Activated CD8-positive, alpha-beta T cell treated with anti-CD3 and anti-CD28 coated beads for 36 hours (primary cell): ENCODE data around the gene SLC46A2. TPM values are rescaled to one million over a fixed set of nuclear protein-coding genes. Genes with fewer than 3 reads are reported as not detected.
A peak's percentile ranks its signal among the peaks of the same experiment; 100 is the strongest.

ENCODE experiments used
- ATAC-seq: fragments of 200-7000 bp; cut with Tn5 transposase; one replicate; pipeline ENCODE4 v1.10.0; 2021; ENCODE audit warnings: mild to moderate bottlenecking, moderate library complexity
- CTCF ChIA-PET: fragments of 350-600 bp; sonication (Branson Sonifier 250); formaldehyde crosslinking; loops from one replicate; lab custom pipeline; 2021; ENCODE audit warnings: antibody characterized with exemption; lab: Charles Lee
- POLR2A ChIA-PET: fragments of 350-600 bp; sonication (Branson Sonifier 250); formaldehyde crosslinking; loops from one replicate; lab custom pipeline; 2021; ENCODE audit warnings: antibody characterized with exemption; lab: Charles Lee
- DNase-seq: peaks from one replicate; pipeline ENCODE4 v3.0.0-alpha.2; 2020
- H3K27ac Mint-ChIP-seq: one replicate; pipeline ENCODE4 v1.8.0; 2021; ENCODE audit warnings: mild to moderate bottlenecking, mixed read lengths
- H3K27me3 Mint-ChIP-seq: one replicate; pipeline ENCODE4 v1.8.0; 2021; ENCODE audit warnings: mixed read lengths
- H3K36me3 Mint-ChIP-seq: one replicate; pipeline ENCODE4 v1.8.0; 2021; ENCODE audit warnings: low read depth, mixed read lengths
- H3K4me1 Mint-ChIP-seq: one replicate; pipeline ENCODE4 v1.8.0; 2021; ENCODE audit warnings: low read depth, mixed read lengths
- H3K4me3 Mint-ChIP-seq: one replicate; pipeline ENCODE4 v1.8.0; 2021; ENCODE audit warnings: mild to moderate bottlenecking, moderate library complexity, mixed read lengths
- H3K9me3 Mint-ChIP-seq: one replicate; pipeline ENCODE4 v1.8.0; 2021; ENCODE audit warnings: mixed read lengths
- intact Hi-C: fragments of 100-400 bp; cut with micrococcal nuclease; formaldehyde crosslinking; loops from one replicate; pipeline ENCODE4 v1.10.0; 2022
- total RNA-seq, 2 experiments: library from RNA; stranded (reverse); gene quantifications; one replicate each; pipeline ENCODE4 v1.2.3, GENCODE V29; 2021
- TF ChIP-seq, protein P1 (sequence below): fragments of 200-600 bp; IDR thresholded peaks from one replicate; pipeline ENCODE4 v1.8.0; 2022; ENCODE audit warnings: antibody characterized with exemption, mild to moderate bottlenecking

SLC46A2 gene
- total RNA-seq, 2 experiments from 2014 or later = not detected

DNA sequence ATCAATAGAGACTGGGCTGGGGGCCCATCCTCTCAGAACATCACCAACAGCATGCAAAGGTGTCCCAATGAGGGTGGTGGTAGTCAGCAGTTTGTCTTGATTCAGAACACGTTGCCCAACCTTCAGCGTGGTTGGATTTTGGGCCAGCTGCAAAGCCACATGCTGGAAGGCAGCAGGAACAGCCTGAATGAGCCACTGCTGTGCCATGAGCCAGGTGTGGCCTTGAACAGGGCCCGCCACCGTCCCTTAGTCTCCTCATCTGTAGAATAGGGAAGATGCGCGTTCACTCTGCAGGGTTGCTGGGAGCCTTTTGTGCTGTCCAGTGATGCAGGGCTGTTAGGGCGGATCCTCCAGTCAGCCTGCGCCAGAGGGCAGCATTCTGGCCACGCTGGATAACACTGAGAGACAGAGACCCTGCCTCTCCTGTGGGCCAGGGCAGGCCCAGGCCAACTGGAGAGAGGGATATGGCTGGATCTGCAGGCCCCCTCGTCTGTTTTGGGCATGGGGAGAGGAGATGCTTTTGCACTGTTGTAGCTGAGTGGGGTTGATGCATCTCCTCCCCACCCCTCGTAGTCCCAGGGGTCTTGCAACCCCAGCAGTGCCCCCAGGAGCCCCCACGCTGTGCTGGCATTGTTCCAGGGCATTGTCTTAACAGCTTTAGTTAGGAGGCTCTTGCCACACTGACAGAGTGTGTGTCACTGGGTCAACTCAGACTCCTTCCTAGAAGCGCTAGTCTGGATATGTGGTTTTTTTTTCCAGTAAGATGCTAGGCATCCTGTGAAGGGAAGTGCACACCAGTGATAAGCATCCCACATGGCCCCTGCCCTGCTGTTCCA, 42.1 kb downstream of the SLC46A2 start:
- Mint-ChIP-seq H3K36me3 (peaks cover 3% of the 10 kb centered on the region), H3K27ac (no peak overlapping the region), H3K27me3 (no peaks in the 10 kb centered on the region), H3K9me3 (no peaks in the 10 kb centered on the region), H3K4me1 (peaks cover 10% of the 10 kb centered on the region), H3K4me3 (no peak overlapping the region)
- TF ChIP-seq, protein P1, sequence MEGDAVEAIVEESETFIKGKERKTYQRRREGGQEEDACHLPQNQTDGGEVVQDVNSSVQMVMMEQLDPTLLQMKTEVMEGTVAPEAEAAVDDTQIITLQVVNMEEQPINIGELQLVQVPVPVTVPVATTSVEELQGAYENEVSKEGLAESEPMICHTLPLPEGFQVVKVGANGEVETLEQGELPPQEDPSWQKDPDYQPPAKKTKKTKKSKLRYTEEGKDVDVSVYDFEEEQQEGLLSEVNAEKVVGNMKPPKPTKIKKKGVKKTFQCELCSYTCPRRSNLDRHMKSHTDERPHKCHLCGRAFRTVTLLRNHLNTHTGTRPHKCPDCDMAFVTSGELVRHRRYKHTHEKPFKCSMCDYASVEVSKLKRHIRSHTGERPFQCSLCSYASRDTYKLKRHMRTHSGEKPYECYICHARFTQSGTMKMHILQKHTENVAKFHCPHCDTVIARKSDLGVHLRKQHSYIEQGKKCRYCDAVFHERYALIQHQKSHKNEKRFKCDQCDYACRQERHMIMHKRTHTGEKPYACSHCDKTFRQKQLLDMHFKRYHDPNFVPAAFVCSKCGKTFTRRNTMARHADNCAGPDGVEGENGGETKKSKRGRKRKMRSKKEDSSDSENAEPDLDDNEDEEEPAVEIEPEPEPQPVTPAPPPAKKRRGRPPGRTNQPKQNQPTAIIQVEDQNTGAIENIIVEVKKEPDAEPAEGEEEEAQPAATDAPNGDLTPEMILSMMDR = no peak
- intact Hi-C loops = no loop called here
- ChIA-PET CTCF (interaction anchor here (1.0 kb wide), 1 partner anchor 54 kb away, joined by 3 read pairs; no protein-coding TSS in a partner anchor), POLR2A (no interaction called here)
- no peak for DNase-seq
- no peak for ATAC-seq

DNA sequence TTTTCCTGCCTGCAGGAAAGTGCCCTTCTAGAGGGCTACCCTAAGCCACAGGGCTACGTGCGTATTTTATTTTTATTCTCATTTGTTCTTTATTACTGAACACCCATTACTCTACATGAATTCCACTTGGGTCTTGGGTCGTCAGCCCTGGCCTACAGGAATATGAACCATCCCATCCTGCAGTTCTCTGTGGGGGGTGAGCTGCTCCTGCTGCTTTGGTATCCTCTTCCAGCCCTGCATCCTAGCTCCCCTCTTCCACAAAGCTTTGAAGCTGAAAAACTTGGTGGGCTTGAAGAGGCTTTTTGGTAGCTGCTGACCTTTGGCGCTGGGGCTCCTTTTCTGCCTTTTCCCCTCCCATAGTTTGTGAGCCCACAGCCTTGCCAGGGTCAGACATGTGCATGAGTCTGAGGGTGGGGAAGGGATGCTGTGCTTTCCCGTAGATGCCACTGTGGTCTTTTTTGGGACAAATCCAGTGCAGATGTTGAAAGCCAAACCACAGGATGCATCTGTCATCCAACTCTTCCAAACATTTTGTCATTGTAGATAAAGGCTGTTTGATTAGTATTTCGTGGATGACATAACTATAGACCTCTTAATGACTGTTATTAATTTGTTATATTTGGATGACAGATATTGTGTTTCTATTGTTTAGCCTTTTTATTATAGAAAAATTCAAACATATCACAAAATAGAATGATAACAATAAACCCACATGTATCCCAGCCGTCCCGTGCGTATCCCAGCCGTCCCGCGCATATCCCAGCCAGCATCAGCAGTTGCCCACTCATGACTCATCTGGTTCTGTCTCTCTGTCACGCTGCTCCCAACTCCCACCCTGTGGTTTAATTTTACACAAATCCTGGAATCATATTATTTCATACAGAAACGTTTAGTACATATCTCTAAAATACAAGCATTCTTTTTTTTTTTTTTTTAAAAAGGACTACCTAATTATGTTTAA, 43.9 kb downstream of the SLC46A2 start:
- CTCF ChIA-PET = interaction anchor here (1.0 to 6.3 kb wide), 5 partner anchors 40 to 265 kb away, joined by 3 to 89 read pairs (median 6); no protein-coding TSS in a partner anchor
- ATAC-seq (no peak), DNase-seq (no peak)
- Mint-ChIP-seq H3K9me3 (no peaks in the 10 kb centered on the region), H3K27me3 (no peaks in the 10 kb centered on the region), H3K36me3 (peaks cover 3% of the 10 kb centered on the region), H3K27ac (no peak overlapping the region), H3K4me1 (peaks cover 10% of the 10 kb centered on the region), H3K4me3 (no peak overlapping the region)
- POLR2A ChIA-PET = no interaction called here
- intact Hi-C loops = no loop called here
- TF ChIP-seq, protein P1 = no peak

DNA sequence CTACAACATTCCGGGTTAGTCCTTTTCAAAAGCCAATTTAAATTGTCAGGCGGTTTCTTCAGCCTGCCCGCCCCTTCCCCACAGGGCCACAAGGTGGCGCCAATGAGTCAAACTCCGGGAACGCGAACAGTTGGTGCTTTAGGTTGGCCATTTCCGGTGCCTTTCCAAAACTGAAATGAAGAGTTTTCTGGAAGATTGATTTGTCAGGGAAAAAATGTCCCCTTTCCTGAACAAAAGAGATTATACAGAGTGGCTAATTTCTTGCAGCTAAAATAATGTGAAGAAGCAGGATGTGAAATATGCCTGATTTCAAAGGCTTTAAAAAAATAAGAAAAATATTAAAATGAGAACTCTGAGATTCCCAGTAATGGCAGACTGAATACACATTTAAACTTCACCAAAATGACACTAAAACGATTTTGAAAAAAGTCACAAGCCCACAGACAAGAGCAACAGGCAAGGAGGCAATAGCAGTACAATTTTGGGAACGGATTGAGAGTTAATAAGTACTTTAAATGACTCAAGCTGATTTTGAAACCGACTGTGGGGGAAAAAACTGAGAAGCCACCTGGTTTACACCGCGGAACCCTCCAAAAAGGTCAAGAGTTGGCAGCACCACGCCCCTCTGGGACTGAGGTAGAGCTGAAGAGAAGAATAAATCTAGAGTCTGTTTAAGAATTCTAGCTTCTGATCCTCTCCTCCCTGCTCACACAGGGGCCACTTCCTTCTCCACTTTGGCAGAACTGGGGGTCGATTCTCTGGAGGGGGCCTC, 45.7 kb downstream of the SLC46A2 start:
- Mint-ChIP-seq H3K36me3 (no peaks in the 10 kb centered on the region), H3K27me3 (no peaks in the 10 kb centered on the region), H3K9me3 (no peaks in the 10 kb centered on the region), H3K4me3 (no peak overlapping the region), H3K27ac (no peak overlapping the region), H3K4me1 (peaks cover 10% of the 10 kb centered on the region)
- CTCF ChIA-PET = interaction anchor here (0.9 to 6.3 kb wide), 24 partner anchors 9 to 298 kb away, joined by 3 to 89 read pairs (median 4); no protein-coding TSS in a partner anchor
- ATAC-seq = peak; percentile 77
- peak; percentile 85 for DNase-seq
- intact Hi-C loops = loop anchor here (5.0 kb wide), 1 partner anchor 57 kb away; no protein-coding TSS in a partner anchor
- POLR2A ChIA-PET = interaction anchor here (0.8 to 1.3 kb wide), 2 partner anchors 12 to 58 kb away, joined by 3 read pairs; no protein-coding TSS in a partner anchor
- TF ChIP-seq, protein P1 = peak; percentile 99

DNA sequence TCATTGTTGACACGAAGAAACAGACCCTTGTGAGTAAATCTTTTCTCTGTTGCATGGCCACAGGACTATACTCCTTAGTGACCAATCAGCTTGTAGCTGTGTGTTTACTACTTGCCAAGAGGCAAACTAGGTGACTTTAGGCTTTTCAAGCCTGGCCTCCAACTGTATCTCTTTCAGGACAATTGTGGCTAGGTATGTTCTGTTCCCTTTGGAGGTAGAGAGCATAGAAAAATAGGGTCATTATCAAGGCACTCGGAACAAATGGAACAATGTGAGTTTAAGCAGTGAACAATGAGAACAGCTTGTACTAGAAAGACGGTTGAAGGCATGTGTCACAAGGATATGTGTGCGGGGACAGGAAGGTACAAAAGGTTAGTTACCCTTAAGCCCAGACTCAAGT, 48.1 kb downstream of the SLC46A2 start:
- CTCF ChIA-PET = interaction anchor here (1.7 to 6.3 kb wide), 2 partner anchors 19 to 61 kb away, joined by 3 to 89 read pairs; no protein-coding TSS in a partner anchor

More for the DNA sequence above, 48.1 kb downstream of the SLC46A2 start:
- no peaks in the 10 kb centered on the region for H3K27me3 Mint-ChIP-seq
- H3K36me3 Mint-ChIP-seq = no peaks in the 10 kb centered on the region
- DNase-seq (no peak), ATAC-seq (no peak)
- H3K4me3 Mint-ChIP-seq = no peak overlapping the region
- intact Hi-C loops = loop anchor here (5.0 kb wide), 1 partner anchor 60 kb away; no protein-coding TSS in a partner anchor
- peaks cover 10% of the 10 kb centered on the region for H3K4me1 Mint-ChIP-seq
- TF ChIP-seq, protein P1 = no peak
- no peak overlapping the region for H3K27ac Mint-ChIP-seq
- H3K9me3 Mint-ChIP-seq = no peaks in the 10 kb centered on the region
- POLR2A ChIA-PET = no interaction called here
